Epithelial cell of proximal tubule (primary cell): ENCODE measurements around the gene SDHA. TPM values are rescaled to one million over a fixed set of nuclear protein-coding genes. Genes with fewer than 3 reads are reported as not detected.

ENCODE experiments used
- DNase-seq: peaks from one replicate; pipeline ENCODE4 v3.0.0-alpha.2; 2011; ENCODE audit warnings: low read depth
- H3K4me3 ChIP-seq: 2 replicates; pipeline ENCODE4 v1.5.1; 2011; ENCODE audit warnings: low read depth, mild to moderate bottlenecking, low read length
- CTCF ChIP-seq: conservative IDR thresholded peaks from 2 replicates; pipeline ENCODE4 v1.5.1; 2012; ENCODE audit warnings: low read depth, mild to moderate bottlenecking, low read length
- total RNA-seq: library from RNA; depleted of rRNA; stranded (reverse); fragments of >200 nt; gene quantifications from 2 replicates; pipeline ENCODE4 v1.2.3, GENCODE V29; 2015

SDHA gene
- total RNA-seq, 1 donor from 2014 or later: 103 TPM

GRCh38 chr5:204001-204400 is 14.1 kb upstream of the SDHA start:
- H3K4me3 ChIP-seq: no peak overlapping the region
- no peak for TF ChIP-seq CTCF
- DNase-seq: no peak

GRCh38 chr5:204462-204861 is 13.7 kb upstream of the SDHA start:
- no peak for TF ChIP-seq CTCF
- DNase-seq: no peak
- H3K4me3 ChIP-seq: no peak overlapping the region

- DNase-seq: no peak
- no peak for TF ChIP-seq CTCF
- H3K4me3 ChIP-seq: no peak overlapping the region
These were observed 13.0 kb upstream of the SDHA start for GRCh38 chr5:204966-205670.

GRCh38 chr5:206406-206805 is 11.7 kb upstream of the SDHA start:
- TF ChIP-seq CTCF: no peak
- no peak for DNase-seq
- H3K4me3 ChIP-seq: no peak overlapping the region

GRCh38 chr5:206927-207536 is 11.1 kb upstream of the SDHA start:
- no peak for TF ChIP-seq CTCF
- no peak overlapping the region for H3K4me3 ChIP-seq
- no peak for DNase-seq

GRCh38 chr5:207599-207998 is 10.5 kb upstream of the SDHA start:
- DNase-seq: no peak
- no peak for TF ChIP-seq CTCF
- no peak overlapping the region for H3K4me3 ChIP-seq
